GM19452 (cell line): ENCODE measurements around the gene SKI.
"Not testable (repeated sequence)": the region's sequence is repeated elsewhere in the genome, so short reads cannot be mapped to it uniquely, and the experiment has no call there.

Experiments
- ATAC-seq: cut with Tn5 transposase; IDR thresholded peaks from one replicate; pipeline ENCODE4 v1.9.1; 2021; ENCODE audit not compliant: unreplicated experiment

Gene SKI

DNA sequence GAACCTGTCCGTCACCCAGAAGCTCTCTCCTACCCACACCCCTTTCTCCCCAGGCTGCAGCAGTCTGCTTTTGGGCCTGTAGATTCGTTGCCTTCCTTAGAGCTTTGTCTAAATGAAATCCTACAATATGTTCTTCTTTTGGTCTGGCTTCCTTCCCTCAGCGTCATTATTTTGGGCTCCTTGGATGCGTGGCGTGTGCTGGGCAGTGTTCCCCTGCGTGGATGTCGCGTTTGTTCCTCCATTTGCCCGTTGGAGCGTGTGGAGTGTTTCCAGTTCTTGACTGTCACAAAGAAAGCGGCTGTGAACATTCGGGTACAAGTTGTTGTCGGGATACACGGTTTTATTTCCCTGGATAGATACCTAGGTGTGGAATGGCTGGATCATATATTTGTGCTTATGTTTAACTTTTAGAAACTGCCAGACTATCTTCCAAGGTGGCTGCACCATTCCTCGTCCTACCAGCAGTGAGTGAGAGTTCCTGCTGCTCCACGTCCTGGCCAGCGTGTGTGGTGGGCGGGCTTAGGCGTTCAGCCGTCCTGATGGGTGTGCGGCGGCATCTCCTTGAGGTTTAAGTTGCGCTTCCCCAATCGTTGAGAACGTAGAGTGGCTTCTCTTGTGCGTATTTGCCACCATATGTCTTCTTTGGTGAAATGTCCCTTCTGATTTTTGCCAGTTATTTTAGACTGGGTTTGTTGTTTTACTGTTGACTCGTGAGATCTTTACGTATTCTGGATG lies 31.7 kb downstream of the SKI start:
- ATAC-seq = no peak

DNA sequence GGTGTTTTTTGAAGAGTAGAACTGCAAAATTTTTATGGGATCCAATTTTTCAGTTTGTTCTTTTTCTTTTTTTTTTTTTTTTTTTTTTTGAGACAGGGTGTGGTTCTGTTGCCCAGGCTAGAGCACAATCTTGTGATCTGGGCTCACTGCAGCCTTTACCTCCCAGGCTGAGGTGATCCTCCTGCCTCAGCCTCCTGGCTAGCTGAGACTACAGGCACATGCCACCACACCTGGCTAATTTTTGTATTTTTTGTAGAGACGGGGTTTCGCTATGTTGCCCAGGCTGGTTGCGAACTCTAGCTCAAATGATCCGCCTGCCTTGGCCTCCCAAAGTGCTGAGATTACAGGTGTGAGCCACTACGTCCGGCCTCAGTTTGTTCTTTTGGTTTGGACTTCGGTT lies 32.4 kb downstream of the SKI start:
- not testable (repeated sequence) for ATAC-seq

DNA sequence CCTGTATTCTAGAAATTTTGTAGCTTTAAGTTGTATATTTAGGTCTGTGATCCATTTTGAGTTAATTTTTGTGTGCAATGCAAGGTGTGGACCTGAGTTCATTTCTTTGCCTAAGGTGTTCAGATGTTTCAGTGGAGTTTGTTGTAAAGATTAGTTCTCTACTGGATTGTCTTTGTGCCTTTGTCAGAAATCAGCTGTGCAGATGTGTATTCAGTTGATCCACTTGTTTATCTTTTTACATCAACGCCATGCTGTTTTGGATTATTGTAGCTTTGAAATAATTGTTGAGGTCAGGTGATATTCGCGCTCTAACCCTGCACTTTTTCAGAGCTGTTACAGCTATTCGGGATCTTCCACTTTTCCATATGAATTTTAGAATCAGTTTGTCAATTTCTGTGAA lies 32.8 kb downstream of the SKI start:
- ATAC-seq = no peak

GRCh38 chr1:2261476-2262395 lies 33.6 kb downstream of the SKI start:
- not testable (repeated sequence) for ATAC-seq

DNA sequence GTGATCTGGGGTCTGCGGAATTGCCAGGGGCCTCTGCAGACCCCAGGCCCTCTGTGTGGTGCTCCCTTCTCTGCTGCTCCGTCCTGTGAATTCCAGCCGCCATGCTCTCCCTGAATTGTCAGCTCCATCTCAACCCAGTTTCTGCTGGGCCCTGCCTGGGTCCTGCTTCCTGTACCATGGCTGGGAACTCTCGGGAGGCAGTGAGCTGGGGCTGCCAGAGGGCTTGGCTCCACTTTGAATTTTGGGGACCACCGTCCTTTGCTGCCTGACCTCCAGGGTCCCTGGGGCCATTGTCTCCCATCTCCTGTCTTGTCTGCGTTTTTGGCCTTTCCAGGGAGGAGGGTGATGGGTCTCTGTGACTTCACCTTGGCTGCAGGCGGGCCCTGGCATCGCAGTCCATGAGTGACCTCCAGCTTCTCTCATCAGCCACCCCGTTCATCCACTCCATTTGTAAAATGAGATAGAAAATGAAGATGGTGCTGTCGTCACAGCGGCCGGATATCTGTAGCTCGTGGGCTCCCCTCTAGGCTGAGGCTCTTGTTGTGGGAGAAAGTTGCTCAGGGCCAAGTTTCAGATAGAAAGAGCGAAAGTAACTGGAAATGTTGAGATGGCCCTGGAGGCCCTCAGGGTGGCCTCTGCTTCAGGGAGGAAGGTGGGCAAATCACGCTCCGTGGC lies 38.3 kb downstream of the SKI start:
- ATAC-seq = no peak

GRCh38 chr1:2267051-2267830 lies 39.1 kb downstream of the SKI start:
- ATAC-seq = no peak

- no peak for ATAC-seq
These were observed 39.7 kb downstream of the SKI start for GRCh38 chr1:2267862-2268261.

- no peak for ATAC-seq
These were observed 40.4 kb downstream of the SKI start for GRCh38 chr1:2268285-2269056.

- ATAC-seq = no peak
These were observed 41.2 kb downstream of the SKI start for GRCh38 chr1:2269193-2269921.

DNA sequence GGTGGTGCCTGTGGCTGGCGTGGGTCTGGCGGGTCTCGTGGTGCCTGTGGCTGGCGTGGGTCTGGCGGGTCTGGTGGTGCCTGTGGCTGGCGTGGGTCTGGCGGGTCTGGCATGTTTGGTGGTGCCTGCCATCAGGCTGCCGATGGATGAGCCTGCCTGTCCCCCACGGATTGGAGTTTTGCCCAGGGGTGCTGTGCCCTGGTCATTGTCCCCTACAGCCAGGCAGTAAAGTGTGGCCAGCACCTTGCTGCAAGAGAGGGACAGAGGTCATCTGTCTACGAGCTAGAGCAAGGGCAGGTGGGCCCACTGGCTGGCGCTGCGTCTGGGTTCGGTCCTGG lies 41.8 kb downstream of the SKI start:
- ATAC-seq = no peak

DNA sequence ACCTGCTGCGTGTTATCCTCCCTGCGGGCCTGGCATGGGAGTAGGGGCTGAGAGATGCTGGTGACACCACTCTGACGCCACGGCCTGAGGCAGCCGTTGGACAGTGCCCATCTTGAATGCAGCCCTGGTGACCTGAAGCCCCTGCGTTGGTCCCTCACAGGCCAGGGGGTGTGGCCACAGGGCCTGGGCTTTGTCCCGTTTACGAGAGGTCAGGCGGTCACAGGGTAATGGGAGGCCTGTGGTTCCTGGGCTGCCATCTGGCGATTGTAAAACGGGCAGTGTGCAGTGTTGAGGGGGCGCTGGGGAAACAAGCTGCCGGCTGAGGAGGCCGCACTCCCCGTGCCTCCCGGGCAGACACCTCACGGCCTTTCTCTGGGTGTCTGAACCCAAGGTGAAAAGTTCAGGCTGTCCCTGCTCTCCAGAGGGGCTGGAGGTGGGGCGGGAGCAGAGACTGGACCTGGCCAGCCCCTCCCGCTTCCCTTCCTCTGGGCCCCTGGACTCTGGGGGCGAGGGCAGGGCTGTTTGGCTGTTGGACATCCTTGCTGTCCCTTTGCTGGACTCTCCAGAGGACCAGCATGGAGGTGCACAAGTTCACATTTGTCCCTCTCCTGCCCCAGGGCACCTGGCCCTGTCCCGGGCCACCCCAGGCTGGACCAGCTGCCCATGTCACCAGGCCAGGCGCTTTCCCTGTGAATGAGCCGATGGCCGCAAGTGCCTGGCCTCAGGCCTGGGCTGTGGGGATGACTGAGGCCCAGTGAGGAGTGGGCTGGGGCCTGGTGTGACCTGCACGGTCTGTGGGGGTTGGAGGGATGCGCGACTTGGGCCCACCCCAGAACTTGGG lies 42.4 kb downstream of the SKI start:
- ATAC-seq = no peak

GRCh38 chr1:2271211-2271721 lies 43.1 kb downstream of the SKI start:
- no peak for ATAC-seq

GRCh38 chr1:2271841-2272655 lies 43.9 kb downstream of the SKI start:
- no peak for ATAC-seq

- no peak for ATAC-seq
These were observed 44.7 kb downstream of the SKI start for GRCh38 chr1:2272686-2273400.

DNA sequence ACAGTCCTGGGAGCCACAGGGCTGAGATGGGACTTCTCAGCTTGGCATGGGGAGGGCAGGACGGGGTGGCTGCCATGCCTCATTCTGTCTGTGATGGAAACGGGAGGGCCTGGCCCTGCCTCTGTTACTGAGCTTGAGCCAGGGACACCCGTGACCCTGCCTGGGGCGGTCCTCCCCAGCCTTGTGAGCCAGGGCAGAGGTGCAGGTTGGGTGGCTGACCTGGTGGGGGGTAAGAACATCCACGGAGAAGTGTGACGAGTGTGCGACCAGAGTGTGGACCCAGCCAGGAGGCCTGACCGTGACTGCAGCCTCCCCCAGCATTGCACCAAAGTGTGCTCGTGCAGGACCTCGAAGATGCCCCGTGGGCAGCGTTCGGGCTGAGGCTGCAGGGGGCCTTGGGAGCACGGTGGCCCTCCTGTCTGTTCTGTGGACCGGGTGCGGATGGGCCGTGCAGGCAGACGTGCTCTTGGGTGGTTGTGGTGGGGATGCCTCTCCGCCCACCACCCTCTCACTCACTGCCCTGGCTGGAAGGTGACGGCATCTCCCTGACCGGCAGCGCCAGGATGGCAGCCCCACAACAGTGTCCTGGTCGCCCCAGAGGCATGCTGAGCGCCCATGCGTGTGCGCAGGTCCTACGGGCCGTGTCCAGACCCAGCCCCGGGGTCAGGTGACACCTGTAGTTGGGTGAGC lies 45.4 kb downstream of the SKI start:
- ATAC-seq = no peak

GRCh38 chr1:2274231-2274928 lies 46.3 kb downstream of the SKI start:
- no peak for ATAC-seq
